GM20431 (cell line): ENCODE data around the gene IL11.

Source experiments
- in situ Hi-C: fragments of 300-500 bp; cut with MseI, MboI; formaldehyde crosslinking; loops from one replicate; pipeline ENCODE4 v1.15.0; 2020; ENCODE audit warnings: low sequenced_read_pairs; ENCODE audit not compliant: unreplicated experiment

IL11 gene

GRCh38 chr19:55373993-55374757, 3.9 kb upstream of the IL11 start:
- in situ Hi-C loops = no loop called here

DNA sequence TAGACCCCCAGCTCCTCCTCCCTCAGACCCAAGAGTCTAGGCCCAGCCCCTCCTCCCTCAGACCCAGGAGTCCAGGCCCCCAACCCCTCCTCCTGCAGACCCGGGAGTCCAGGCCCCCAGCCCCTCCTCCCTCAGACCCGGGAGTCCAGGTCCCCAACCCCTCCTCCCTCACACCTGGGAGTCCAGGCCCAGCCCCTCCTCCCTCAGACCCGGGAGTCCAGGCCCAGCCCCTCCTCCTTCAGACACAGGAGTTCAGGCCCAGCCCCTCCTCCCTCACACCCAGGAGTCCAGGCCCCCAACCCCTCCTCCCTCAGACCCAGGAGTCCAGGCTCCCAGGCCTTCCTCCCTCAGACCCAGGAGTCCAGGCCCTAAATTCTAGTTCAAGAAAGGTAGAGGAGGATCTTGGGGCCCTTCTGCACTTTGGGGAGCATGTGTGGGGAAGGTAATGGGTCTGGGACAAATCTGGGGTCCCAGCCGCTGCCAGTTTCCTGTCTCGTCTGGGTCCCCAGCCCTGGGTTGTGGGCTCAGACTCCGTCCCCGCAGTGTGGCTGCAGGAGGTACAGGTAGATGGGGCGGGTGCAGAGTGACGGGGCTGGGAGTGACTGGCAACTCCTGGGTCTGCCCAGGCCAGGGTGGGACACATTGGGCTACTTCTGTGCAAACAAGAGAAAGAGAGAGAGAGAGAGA, 3.2 kb upstream of the IL11 start:
- in situ Hi-C loops = no loop called here

- in situ Hi-C loops = no loop called here
These were observed 2.2 kb upstream of the IL11 start for GRCh38 chr19:55372316-55373081.

DNA sequence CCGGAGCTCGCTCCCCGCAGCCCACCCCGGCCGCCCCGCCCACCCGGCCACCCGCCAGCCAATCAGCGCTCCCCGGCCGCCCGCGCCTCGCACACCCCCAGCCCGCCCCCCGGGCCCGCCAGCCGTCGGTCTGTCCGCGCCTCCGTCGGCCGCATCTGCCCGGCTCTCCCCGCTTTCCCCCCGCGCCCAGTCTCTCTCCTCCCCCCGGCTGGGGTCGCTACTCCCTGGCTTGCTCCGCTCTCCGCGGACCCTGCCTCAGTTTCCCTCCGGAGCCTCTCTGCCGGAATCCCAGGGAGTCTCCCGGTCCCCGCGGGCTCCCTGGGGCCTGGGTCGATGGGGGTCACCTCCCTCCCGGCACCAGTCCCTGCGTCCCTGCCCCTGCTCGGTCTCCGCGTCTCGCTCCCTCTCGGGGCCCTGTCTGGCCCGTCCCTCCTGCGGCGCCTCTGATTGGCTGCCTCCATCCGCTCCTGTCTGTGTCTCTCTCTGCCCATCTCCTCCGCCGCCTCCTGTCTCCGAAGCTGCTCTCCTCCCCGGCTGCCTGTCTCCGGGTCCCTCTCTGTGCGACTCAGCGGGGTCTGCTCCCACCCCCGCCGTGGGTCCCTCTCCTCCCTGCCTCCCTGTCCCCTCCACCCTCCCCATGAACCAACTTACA, 484 bp downstream of the IL11 start:
- in situ Hi-C loops = no loop called here

DNA sequence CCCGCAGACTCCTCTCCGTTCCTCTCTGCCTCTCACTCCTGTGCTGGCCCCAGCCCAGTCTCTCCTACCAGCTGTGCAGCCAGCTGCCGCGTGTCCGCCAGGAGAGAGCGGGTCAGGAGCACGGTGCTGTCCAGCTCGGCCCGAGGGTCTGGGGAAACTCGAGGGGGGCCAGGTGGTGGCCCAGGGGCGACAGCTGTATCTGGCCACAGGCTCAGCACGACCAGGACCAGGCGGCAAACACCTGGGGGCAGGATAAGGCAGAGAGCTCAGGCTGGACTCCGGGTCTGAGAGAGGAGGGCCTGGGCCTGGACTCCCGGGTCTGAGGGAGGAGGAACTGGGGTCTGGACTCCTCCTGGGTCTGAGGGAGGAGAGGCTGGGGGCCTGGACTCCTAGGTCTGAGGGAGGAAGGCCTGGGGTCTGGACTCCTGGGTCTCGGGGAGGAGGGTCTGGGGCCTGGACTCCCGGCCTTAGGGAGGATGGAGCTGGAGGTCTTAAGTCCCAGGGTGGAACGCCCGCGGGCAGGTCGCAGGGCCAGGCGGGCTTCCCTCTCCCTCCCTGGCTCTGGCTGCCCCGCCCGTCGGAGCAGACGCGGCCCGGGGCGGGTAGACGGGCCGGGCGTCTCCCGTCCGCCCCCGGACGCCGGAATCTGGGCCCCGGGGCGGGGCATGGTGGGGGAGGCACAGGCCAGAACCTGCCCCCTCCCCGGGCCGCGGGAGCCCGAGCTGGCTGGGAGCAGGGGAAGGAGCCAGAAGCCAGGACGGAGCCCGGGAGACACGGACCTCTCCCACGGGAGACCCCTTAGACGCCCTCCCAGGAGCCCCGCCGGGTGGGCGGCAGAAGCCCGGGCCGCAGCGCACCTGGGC, 1.3 kb downstream of the IL11 start:
- in situ Hi-C loops = no loop called here

DNA sequence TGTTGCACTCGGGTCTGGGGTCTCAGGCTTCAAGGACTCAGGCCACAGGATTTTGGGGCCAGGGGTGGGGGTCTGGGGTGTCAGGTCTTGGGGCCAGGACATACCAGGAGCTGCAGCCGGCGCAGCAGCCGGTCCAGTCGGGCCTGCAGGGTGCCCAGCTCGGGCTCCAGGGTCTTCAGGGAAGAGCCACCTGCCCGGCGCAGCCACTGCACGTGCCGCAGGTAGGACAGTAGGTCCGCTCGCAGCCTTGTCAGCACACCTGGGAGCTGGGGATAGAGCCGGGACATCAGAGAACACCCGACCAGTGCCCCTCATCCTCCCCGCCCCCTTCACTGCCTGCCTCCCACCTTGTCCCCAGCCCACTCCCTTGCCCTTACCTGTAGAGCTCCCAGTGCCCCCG, 2.2 kb downstream of the IL11 start:
- in situ Hi-C loops = no loop called here

DNA sequence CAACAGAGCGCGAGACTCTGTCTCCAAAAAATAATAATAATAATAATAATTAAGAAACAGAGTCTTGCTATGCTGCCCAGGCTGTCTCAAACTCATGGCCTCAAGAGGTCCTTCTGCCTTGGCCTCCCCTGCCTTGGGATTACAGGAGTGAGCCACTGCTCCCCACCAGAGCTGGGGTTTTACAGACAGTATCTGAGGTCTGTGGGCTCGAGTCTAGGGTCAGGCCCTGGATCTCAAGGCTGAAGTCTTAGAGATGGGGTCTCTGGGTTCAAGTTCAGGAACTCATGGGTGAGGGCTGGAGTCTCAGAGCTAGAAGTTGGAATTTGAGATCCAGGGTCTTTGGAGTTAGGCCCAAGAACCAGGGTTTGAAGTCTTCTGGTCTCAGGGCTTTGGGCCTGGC, 3.5 kb downstream of the IL11 start:
- in situ Hi-C loops = no loop called here

DNA sequence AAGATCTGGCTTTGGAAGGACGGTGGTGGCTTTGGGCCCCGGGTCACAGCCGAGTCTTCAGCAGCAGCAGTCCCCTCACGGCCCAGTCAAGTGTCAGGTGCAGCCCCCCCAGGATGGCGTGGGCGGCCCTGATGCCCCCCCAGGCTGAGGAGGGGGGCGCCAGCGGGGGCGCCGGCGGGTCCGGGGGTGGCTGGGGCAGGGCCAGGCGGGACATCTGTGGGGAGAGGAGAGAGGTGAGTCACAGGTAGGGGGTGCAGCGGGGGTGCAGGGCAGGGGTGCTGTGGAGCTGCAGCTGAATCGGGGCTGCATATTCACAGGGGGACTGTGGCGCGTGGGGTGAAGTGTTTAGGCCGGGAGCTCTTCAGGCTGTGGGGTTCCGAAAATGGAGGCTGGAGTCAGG, 4.3 kb downstream of the IL11 start:
- in situ Hi-C loops = no loop called here

- in situ Hi-C loops = no loop called here
These were observed 5.0 kb downstream of the IL11 start for GRCh38 chr19:55365245-55365644.

- in situ Hi-C loops = no loop called here
These were observed 7.1 kb downstream of the IL11 start, which contains the start of gene GARIN5B for GRCh38 chr19:55362990-55363716. TSS of gene GARIN5B (minus strand) at chr19:55363260. CDS start at chr19:55363066, 194 bp downstream.

GRCh38 chr19:55362174-55362989, 7.9 kb downstream of the IL11 start:
- in situ Hi-C loops = no loop called here

- in situ Hi-C loops = no loop called here
These were observed 9.4 kb downstream of the IL11 start for GRCh38 chr19:55360902-55361301.

DNA sequence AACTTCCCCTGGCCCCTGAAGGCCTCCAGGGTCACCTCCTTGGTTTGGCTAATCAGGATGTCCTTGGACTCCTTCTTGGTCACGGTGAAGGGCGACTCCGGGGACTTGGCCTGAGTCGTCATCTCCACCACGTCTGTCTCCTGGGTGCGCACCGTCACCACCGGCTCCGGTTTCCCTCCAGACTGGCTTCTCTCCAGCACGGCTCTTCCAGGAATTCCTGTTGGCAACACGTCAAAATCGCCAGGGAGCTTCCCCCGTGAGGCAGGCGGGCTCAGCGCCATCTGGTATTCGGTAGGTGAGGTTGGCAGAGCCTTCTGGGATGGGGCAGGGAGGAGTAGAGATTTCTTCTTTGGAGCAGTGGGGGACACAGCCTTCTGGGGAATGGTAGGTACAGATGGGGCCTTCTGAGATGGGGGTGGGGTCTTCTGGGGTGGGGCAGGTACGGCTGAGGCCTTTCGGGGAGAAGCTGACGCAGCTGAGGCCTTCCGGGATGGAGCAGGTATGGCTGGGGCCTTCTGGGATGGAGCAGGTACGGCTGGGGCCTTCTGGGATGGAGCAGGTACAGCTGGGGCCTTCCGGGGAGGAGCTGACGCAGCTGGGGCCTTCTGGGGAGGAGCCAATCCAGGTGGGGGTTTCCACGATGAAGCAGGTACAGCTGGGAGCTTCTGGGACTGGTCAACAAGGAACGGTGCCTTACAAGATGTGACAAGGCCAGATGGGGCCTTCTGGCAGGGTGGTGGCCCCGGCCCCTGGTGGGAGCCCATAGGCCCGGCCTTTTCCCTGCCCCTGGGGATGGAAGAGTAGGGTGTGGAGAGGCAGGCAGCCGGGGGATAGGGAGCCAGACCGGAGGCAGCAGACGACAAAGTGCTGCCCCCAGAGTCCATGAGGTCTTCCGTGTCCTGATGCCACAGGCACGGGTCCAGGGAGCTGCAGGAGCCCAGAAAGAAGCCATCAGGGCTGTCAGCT, 11.0 kb downstream of the IL11 start:
- in situ Hi-C loops = no loop called here

DNA sequence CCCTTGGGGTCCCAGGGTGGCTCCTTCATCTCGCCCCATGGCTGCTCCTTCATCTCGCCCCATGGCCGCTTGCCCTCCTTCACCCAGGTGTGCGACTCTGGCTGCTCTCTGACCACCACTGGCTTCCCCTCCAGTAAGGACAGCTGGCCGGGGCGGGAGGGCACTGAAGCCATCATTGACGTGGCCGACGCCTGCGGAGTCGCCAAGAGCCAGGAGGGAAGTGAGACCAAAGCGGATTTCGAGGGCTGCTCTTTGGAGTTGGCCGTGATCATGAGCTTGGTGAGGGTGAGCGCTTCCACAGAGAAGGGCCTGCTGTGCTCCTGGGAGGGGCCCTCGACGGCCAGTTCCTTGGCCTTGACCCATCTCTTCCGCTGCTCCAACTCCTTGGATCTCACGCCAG, 11.8 kb downstream of the IL11 start:
- in situ Hi-C loops = no loop called here

- in situ Hi-C loops = no loop called here
These were observed 14.9 kb downstream of the IL11 start for GRCh38 chr19:55355213-55355821.

DNA sequence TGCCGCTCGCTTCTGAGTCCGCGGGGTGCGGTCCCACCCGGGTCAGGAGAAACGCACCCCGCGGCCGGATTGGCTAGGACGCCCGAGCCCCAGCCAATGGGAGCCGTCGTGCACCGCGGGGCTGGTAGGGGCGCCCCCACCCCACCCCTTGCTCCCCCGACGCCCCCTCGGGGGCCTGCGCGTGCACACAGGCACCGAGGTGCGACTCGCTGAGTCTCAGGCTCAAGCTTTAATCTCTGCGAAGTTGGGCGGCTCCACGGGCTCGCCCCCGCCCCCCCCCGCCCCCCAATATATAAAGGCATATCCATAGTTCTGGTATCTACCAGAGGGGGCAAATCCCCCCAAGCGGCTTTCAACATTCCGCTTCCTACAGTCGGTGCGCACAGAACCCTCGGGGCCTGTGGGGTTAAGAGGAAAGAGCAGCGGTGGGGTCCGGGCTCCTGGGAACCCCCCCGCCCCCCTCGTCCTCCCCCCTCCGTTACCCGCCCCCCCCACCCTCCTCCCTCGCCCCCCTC, 15.5 kb downstream of the IL11 start, which contains the start of gene COX6B2:
TSS of gene COX6B2 (minus strand) at position 22 of the 515 bp plus-strand sequence. CDS start 198 bp downstream, outside the sequence.
- in situ Hi-C loops = no loop called here
